K562 (cell line): Measurements from ENCODE around the gene CFAP53. TPM values are rescaled to one million over a fixed set of nuclear protein-coding genes. Genes with fewer than 3 reads are reported as not detected.
"Not testable (repeated sequence)": the region's sequence is repeated elsewhere in the genome, so short reads cannot be mapped to it uniquely, and the experiment has no call there.

ENCODE experiments used
- ATAC-seq: fragments of 200-7000 bp; cut with Tn5 transposase; 3 replicates; pipeline ENCODE4 v1.9.1; 2020; ENCODE audit warnings: moderate library complexity
- BruUV-seq: library from RNA; stranded (reverse); fragments of 400-500 nt; replicated peaks from 2 replicates; lab custom pipeline; 2021; lab: Mats Ljungman, UMichigan
- CTCF ChIA-PET: fragments of 300-600 bp; formaldehyde crosslinking; extraction: SDS; loops from one replicate; lab custom pipeline; 2021; ENCODE audit warnings: low intra/inter-chr PET ratio; lab: Yijun Ruan, JAX
- POLR2A ChIA-PET: fragments of 300-600, 350-650 bp; sonication (Branson Sonifier 250); formaldehyde crosslinking; extraction: SDS; loops from one replicate; lab custom pipeline; 2021; ENCODE audit warnings: antibody characterized with exemption, inconsistent platforms; lab: Yijun Ruan, JAX
- DNase-seq, 4 experiments: peaks; one replicate each; pipeline versions ENCODE4 v3.0.0 to v3.0.0-alpha.2; 2011 to 2018; ENCODE audit warnings: low spot score in 3 of 4, mixed read lengths in 3 of 4; ENCODE audit errors: extremely low read depth in 1 of 4
- FAIRE-seq: peaks from 2 replicates; lab custom pipeline; 2011; peaks lifted over from hg19 to GRCh38; lab: Jason Lieb, UNC
- H2AFZ ChIP-seq: 2 replicates; pipeline ENCODE4 v1.6.0; 2011; ENCODE audit warnings: low read depth, low read length, control low read depth, inconsistent platforms
- H3K27ac ChIP-seq: fragments of 200-600 bp; 3 replicates; pipeline ENCODE4 v1.8.0; 2011; ENCODE audit warnings: low read depth, mild to moderate bottlenecking, control low read depth, inconsistent platforms, low read length, moderate library complexity, mixed read lengths; ENCODE audit errors: extremely low read depth
- H3K27me3 ChIP-seq, 2 experiments: fragments of 300-600 bp in 1 of 2; 2 replicates in 1 of 2; 3 replicates in 1 of 2; pipeline versions ENCODE4 v1.6.0 to v1.8.0; 2011; ENCODE audit warnings: inconsistent platforms in 2 of 2, low read length in 2 of 2, mild to moderate bottlenecking in 1 of 2, mixed read lengths in 1 of 2, moderate library complexity in 1 of 2; ENCODE audit not compliant: control insufficient read depth in 2 of 2, insufficient read depth in 2 of 2
- H3K36me3 ChIP-seq: fragments of 300-600 bp; 3 replicates; pipeline ENCODE4 v1.8.0; 2011; ENCODE audit warnings: mild to moderate bottlenecking, low read length, inconsistent platforms; ENCODE audit not compliant: control insufficient read depth, insufficient read depth
- H3K4me1 ChIP-seq, 2 experiments: fragments of 200-600 bp in 1 of 2; replicated peaks in 1 of 2; 2 replicates in 1 of 2; 3 replicates in 1 of 2; pipeline versions ENCODE4 v1.5.1 to v1.8.0; 2011; ENCODE audit warnings: inconsistent platforms in 2 of 2, low read length in 2 of 2, mild to moderate bottlenecking in 1 of 2, mixed read lengths in 1 of 2, moderate library complexity in 1 of 2; ENCODE audit not compliant: control insufficient read depth in 2 of 2, insufficient read depth in 2 of 2
- H3K4me2 ChIP-seq: 2 replicates; pipeline ENCODE4 v1.6.1; 2011; ENCODE audit warnings: low read length, control low read depth, inconsistent platforms, mixed read lengths; ENCODE audit not compliant: insufficient read depth
- H3K4me3 ChIP-seq: fragments of 200-600 bp; sonication (generic), shearing (Covaris generic); 2 replicates; pipeline ENCODE4 v1.5.1; 2016; ENCODE audit warnings: control low read depth, inconsistent platforms
- H3K79me2 ChIP-seq: fragments of 200-600 bp; 3 replicates; pipeline ENCODE4 v1.8.0; 2011; ENCODE audit warnings: low read length, inconsistent platforms; ENCODE audit not compliant: control insufficient read depth, insufficient read depth
- H3K9ac ChIP-seq, 2 experiments: 2 replicates each; pipeline versions ENCODE4 v1.6.0 to v1.6.1; 2011; ENCODE audit warnings: low read depth in 2 of 2, low read length in 2 of 2, control low read depth in 1 of 2, inconsistent platforms in 1 of 2, mild to moderate bottlenecking in 1 of 2, mixed read lengths in 1 of 2; ENCODE audit not compliant: insufficient read depth in 1 of 2
- H3K9me1 ChIP-seq: one replicate; pipeline ENCODE4 v1.6.0; 2011; ENCODE audit warnings: inconsistent platforms, mild to moderate bottlenecking, low read length, moderate library complexity; ENCODE audit not compliant: control insufficient read depth, insufficient read depth
- H3K9me3 ChIP-seq: replicated peaks from 2 replicates; pipeline ENCODE4 v1.5.1; 2011; ENCODE audit warnings: low read depth, low read length, inconsistent platforms; ENCODE audit not compliant: control insufficient read depth, insufficient read depth
- H4K20me1 ChIP-seq: replicated peaks from 2 replicates; pipeline ENCODE4 v1.6.1; 2011; ENCODE audit warnings: low read length, inconsistent platforms, mixed read lengths; ENCODE audit not compliant: control insufficient read depth, insufficient read depth
- ZBTB40 ChIP-seq, 2 experiments: fragments of 450-650 bp in 1 of 2; sonication (generic) in 1 of 2; formaldehyde crosslinking in 1 of 2; IDR thresholded peaks; 2 replicates each; pipeline versions ENCODE4 v1.7.1 to v1.9.0; 2016 to 2022; ENCODE audit warnings: inconsistent platforms in 1 of 2, mild to moderate bottlenecking in 1 of 2, missing genetic modification reagents in 1 of 2
- WGBS: fragments of 100-300 bp; shearing (Covaris generic); methylation state at CpG from one replicate; pipeline ENCODE4 v1.1.6; 2016; ENCODE audit warnings: low coverage, mixed read lengths; ENCODE audit not compliant: insufficient coverage; ENCODE audit errors: missing lambda C conversion rate; 5-methylcytosine and 5-hydroxymethylcytosine counted together
- in situ Hi-C: fragments of 300-500 bp; cut with MboI; formaldehyde crosslinking; loops from 4 replicates; pipeline ENCODE4 v1.15.0; 2018; ENCODE audit warnings: inconsistent platforms, mixed read lengths
- intact Hi-C: fragments of 100-400 bp; cut with micrococcal nuclease; formaldehyde crosslinking; loops from 2 replicates; pipeline ENCODE4 v1.14.2; 2022
- polyA plus RNA-seq, 8 experiments: library from polyadenylated mRNA; depleted of rRNA in 4 of 8; stranded (reverse) in 5 of 8; unstranded in 3 of 8; fragments of >200 nt; fragmentation: Nextera tagmentation in 2 of 8; fragmentation: Illumina TruSeq in 1 of 8; extraction: Ambion mirVana in 2 of 8; extraction: Trizol in 1 of 8; gene quantifications; 2 replicates each; pipeline versions ENCODE4 v1.2.1 to v1.2.3, GENCODE V29; 2011 to 2014; ENCODE audit warnings: inconsistent platforms in 1 of 8, missing spikeins in 1 of 8
- total RNA-seq, 7 experiments: library from RNA; depleted of rRNA in 6 of 7; stranded (reverse); fragments of >200 nt in 6 of 7; fragmentation: Illumina TruSeq in 2 of 7; extraction: Trizol in 2 of 7; gene quantifications; 2 replicates each; pipeline versions ENCODE4 v1.2.1 to v1.2.3, GENCODE V29; 2011 to 2021; ENCODE audit warnings: low replicate concordance in 1 of 7

The CFAP53 gene
- total and polyA plus RNA-seq, 9 of the 15 experiments (the other 6 are each of a cell fraction or from before 2014, with no cell fraction given): 0.21 to 1.9 (median 1.2) TPM

- peak; percentile 87 for TF ChIP-seq ZBTB40 (IDR thresholded peaks at IDR 0.05)
- H3K9me1 ChIP-seq; H4K20me1 ChIP-seq; in situ Hi-C loops; BruUV-seq; H3K27me3 ChIP-seq; DNase-seq; H3K9me3 ChIP-seq; ATAC-seq; POLR2A ChIA-PET; FAIRE-seq; TF ChIP-seq ZBTB40 (CRISPR knock-in tag; IDR thresholded peaks at IDR 0.05): not testable (repeated sequence)
- Histone ChIP-seq H3K4me1 (peaks cover 3 to 20% of the 10 kb centered on the region in 2 experiments; a peak in 3 of 5 replicates), H3K36me3 (peaks cover 29% of the 10 kb centered on the region; the same call in 2 of the 3 replicates), H3K4me2 (peak overlapping the region; percentile 95), H3K4me3 (peak overlapping the region; percentile 84), H2AFZ (peak overlapping the region; percentile 99), H3K9ac (peak overlapping the region; percentile 83 to 90; a peak in 3 of 4 replicates), H3K27ac (peak overlapping the region; percentile 89), H3K79me2 (peaks cover 17% of the 10 kb centered on the region)
- CTCF ChIA-PET: interaction anchor here (0.6 kb wide), 1 partner anchor 285 kb away, joined by 3 read pairs; no protein-coding TSS in a partner anchor
- intact Hi-C loops: loop anchor here (5.0 kb wide), 1 partner anchor 139 kb away; no protein-coding TSS in a partner anchor
- WGBS: 63% methylated on average over 13 of the region's 21 CpGs
These were observed 22.2 kb upstream of the CFAP53 start for GRCh38 chr18:50288348-50289107.
